ENCODE measurements around the gene PVR. TPM values are rescaled to one million over a fixed set of nuclear protein-coding genes. Genes with fewer than 3 reads are reported as not detected.

Gene PVR
- total and polyA plus RNA-seq, 9 of the 15 experiments (the other 6 are each of a cell fraction or from before 2014, with no cell fraction given): 0.89 to 14.5 (median 9.8) TPM

DNA sequence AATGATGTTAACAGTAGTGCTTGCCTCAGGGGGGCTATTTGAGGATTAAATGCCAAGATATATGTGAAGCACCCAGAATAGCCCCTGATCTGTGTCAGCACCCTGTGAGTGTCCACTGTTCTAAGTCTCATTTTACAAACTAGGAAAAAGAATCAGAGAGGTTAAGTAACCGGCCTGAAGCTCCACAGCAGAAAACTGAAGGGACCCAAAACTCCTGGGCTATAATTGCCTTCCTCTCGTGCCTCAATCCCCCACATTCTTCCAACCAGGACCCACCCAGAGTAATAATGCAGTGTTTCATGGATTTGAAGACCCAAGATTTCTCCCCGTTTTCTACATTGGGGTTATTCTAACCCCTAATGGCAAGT, 2.3 kb downstream of the PVR start (continued):
- no peak for TF ChIP-seq ZBTB5 (IDR thresholded peaks at IDR 0.05)
- TF ChIP-seq ZFP36 (IDR thresholded peaks at IDR 0.05; ENCODE audit: low read depth, low read length, partially characterized antibody): peak; percentile 64
- TF ChIP-seq HDAC3 (IDR thresholded peaks at IDR 0.05; ENCODE audit: borderline replicate concordance, partially characterized antibody): no peak
- TF ChIP-seq SFPQ (IDR thresholded peaks at IDR 0.05; ENCODE audit: low read depth, low read length): no peak
- TF ChIP-seq RBM25 (IDR thresholded peaks at IDR 0.05; ENCODE audit: low read depth, low read length, severe bottlenecking): peak; percentile 96
- TF ChIP-seq, protein P1, sequence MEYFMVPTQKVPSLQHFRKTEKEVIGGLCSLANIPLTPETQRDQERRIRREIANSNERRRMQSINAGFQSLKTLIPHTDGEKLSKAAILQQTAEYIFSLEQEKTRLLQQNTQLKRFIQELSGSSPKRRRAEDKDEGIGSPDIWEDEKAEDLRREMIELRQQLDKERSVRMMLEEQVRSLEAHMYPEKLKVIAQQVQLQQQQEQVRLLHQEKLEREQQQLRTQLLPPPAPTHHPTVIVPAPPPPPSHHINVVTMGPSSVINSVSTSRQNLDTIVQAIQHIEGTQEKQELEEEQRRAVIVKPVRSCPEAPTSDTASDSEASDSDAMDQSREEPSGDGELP (CRISPR knock-in tag; IDR thresholded peaks at IDR 0.05; ENCODE audit: borderline replicate concordance): no peak
- TF ChIP-seq ZNF79 (CRISPR knock-in tag; IDR thresholded peaks at IDR 0.05; ENCODE audit: low read depth): no peak
- no peak for TF ChIP-seq TBL1XR1 (IDR thresholded peaks at IDR 0.05; ENCODE audit: low read length in 2 of 2)
- TF ChIP-seq E4F1 (CRISPR knock-in tag; IDR thresholded peaks at IDR 0.05; ENCODE audit: borderline replicate concordance): no peak
- peak; percentile 78 for TF ChIP-seq BCOR (IDR thresholded peaks at IDR 0.05)
